A673 (cell line): ENCODE data around the gene SORCS3. TPM values are rescaled to one million over a fixed set of nuclear protein-coding genes. Genes with fewer than 3 reads are reported as not detected.

Experiments
- BruUV-seq: library from RNA; stranded (reverse); fragments of 400-500 nt; replicated peaks from 2 replicates; lab custom pipeline; 2021; lab: Mats Ljungman, UMichigan
- CTCF ChIA-PET: fragments of 300-600 bp; sonication (Branson Sonifier 250); formaldehyde crosslinking; loops from one replicate; lab custom pipeline; 2022; ENCODE audit warnings: antibody characterized with exemption; lab: Charles Lee
- POLR2A ChIA-PET: fragments of 300-600 bp; sonication (Branson Sonifier 250); formaldehyde crosslinking; loops from one replicate; lab custom pipeline; 2022; ENCODE audit warnings: antibody characterized with exemption; ENCODE audit not compliant: low non-redundant PET; lab: Charles Lee
- DNase-seq: peaks from one replicate; pipeline ENCODE4 v3.0.0-alpha.2; 2015; ENCODE audit warnings: low spot score
- H3K27ac ChIP-seq: fragments of 200-600 bp; sonication (generic); 2 replicates; pipeline ENCODE4 v1.5.1; 2016; ENCODE audit warnings: mixed run types, low read depth, mild to moderate bottlenecking, mixed read lengths, antibody characterized with exemption, low read length; ENCODE audit not compliant: poor library complexity, severe bottlenecking
- H3K27me3 ChIP-seq: fragments of 200-600 bp; sonication (generic); replicated peaks from 2 replicates; pipeline ENCODE4 v1.6.1; 2017; ENCODE audit warnings: mixed run types, low read depth, mild to moderate bottlenecking, mixed read lengths, antibody characterized with exemption, low read length; ENCODE audit not compliant: insufficient read depth, poor library complexity
- H3K36me3 ChIP-seq: fragments of 200-600 bp; sonication (generic); 2 replicates; pipeline ENCODE4 v1.6.1; 2016; ENCODE audit warnings: mixed run types, mild to moderate bottlenecking, mixed read lengths, antibody characterized with exemption, low read length; ENCODE audit not compliant: insufficient read depth, poor library complexity, severe bottlenecking
- H3K4me1 ChIP-seq: fragments of 200-600 bp; sonication (generic); 2 replicates; pipeline ENCODE4 v1.6.1; 2017; ENCODE audit warnings: mixed run types, mild to moderate bottlenecking, mixed read lengths, antibody characterized with exemption, low read length; ENCODE audit not compliant: insufficient read depth, poor library complexity, severe bottlenecking
- H3K4me3 ChIP-seq: fragments of 200-600 bp; sonication (generic); 2 replicates; pipeline ENCODE4 v1.5.1; 2016; ENCODE audit warnings: low read depth, mixed run types, mild to moderate bottlenecking, mixed read lengths, low read length; ENCODE audit not compliant: poor library complexity, severe bottlenecking
- H3K9me3 ChIP-seq: fragments of 200-600 bp; sonication (generic); 2 replicates; pipeline ENCODE4 v1.6.1; 2016; ENCODE audit warnings: mixed run types, low read depth, mild to moderate bottlenecking, mixed read lengths, antibody characterized with exemption, low read length; ENCODE audit not compliant: poor library complexity, severe bottlenecking
- CTCF ChIP-seq: fragments of 300-800, 200-600 bp; sonication (generic); conservative IDR thresholded peaks from 2 replicates; pipeline ENCODE4 v1.5.1; 2017; ENCODE audit warnings: low read depth, mild to moderate bottlenecking, antibody characterized with exemption, low read length, moderate library complexity, mixed read lengths
- EZH2 ChIP-seq: fragments of 200-600 bp; sonication (generic); IDR thresholded peaks from 2 replicates; pipeline ENCODE4 v1.6.1; 2017; ENCODE audit warnings: borderline replicate concordance, low read depth, mild to moderate bottlenecking, mixed read lengths, antibody characterized with exemption, low read length; ENCODE audit not compliant: poor library complexity, severe bottlenecking
- intact Hi-C: fragments of 100-400 bp; cut with micrococcal nuclease; formaldehyde crosslinking; loops from one replicate; pipeline ENCODE4 v1.10.0; 2022; ENCODE audit not compliant: unreplicated experiment
- total RNA-seq: library from RNA; stranded (reverse); gene quantifications from 2 replicates; pipeline ENCODE4 v1.2.3, GENCODE V29; 2021

The SORCS3 gene
- total RNA-seq, 1 experiment from 2014 or later = not detected

- no peak overlapping the region for H3K4me3 ChIP-seq
- DNase-seq = no peak
- H3K36me3 ChIP-seq = no peaks in the 10 kb centered on the region
- TF ChIP-seq CTCF (no peak), EZH2 (peak; percentile 55)
- no peak overlapping the region for H3K27ac ChIP-seq
- no peaks in the 10 kb centered on the region for H3K9me3 ChIP-seq
- no peaks in the 10 kb centered on the region for H3K4me1 ChIP-seq
- peaks cover 47% of the 10 kb centered on the region for H3K27me3 ChIP-seq
- ChIA-PET CTCF (no interaction called here), POLR2A (no interaction called here)
- intact Hi-C loops = no loop called here
- no TSS peak for BruUV-seq
Measured at GRCh38 chr10:104904753-104905323, 263.7 kb downstream of the SORCS3 start.

GRCh38 chr10:104906112-104906511 lies 265.0 kb downstream of the SORCS3 start:
- no peaks in the 10 kb centered on the region for H3K9me3 ChIP-seq
- CTCF ChIA-PET = no interaction called here
- H3K27me3 ChIP-seq = peaks cover 48% of the 10 kb centered on the region
- H3K36me3 ChIP-seq = no peaks in the 10 kb centered on the region
- BruUV-seq = no TSS peak
- intact Hi-C loops = no loop called here
- DNase-seq = no peak
- POLR2A ChIA-PET = no interaction called here
- TF ChIP-seq EZH2 = no peak
- no peak for TF ChIP-seq CTCF
- H3K4me3 ChIP-seq = no peak overlapping the region
- H3K4me1 ChIP-seq = no peaks in the 10 kb centered on the region
- no peak overlapping the region for H3K27ac ChIP-seq

- Histone ChIP-seq H3K4me1 (no peaks in the 10 kb centered on the region), H3K36me3 (no peaks in the 10 kb centered on the region), H3K9me3 (no peaks in the 10 kb centered on the region), H3K4me3 (no peak overlapping the region), H3K27ac (no peak overlapping the region), H3K27me3 (peaks cover 54% of the 10 kb centered on the region)
- BruUV-seq = no TSS peak
- intact Hi-C loops = no loop called here
- no peak for TF ChIP-seq CTCF
- no peak for TF ChIP-seq EZH2
- ChIA-PET POLR2A (no interaction called here), CTCF (no interaction called here)
- no peak for DNase-seq
Measured at GRCh38 chr10:104907521-104907920, 266.4 kb downstream of the SORCS3 start.
